GM12892 (cell line): ENCODE data around the gene VAV3.

Experiments
- DNase-seq: peaks from one replicate; pipeline ENCODE4 v3.0.0; 2011; ENCODE audit not compliant: insufficient read length
- FAIRE-seq: peaks from 2 replicates; lab custom pipeline; 2011; peaks lifted over from hg19 to GRCh38; lab: Jason Lieb, UNC
- POLR2A ChIP-seq: IDR thresholded peaks from 2 replicates; pipeline ENCODE4 v1.6.1; 2011; ENCODE audit warnings: low read depth, low read length, control low read depth
- POLR2AphosphoS5 ChIP-seq: IDR thresholded peaks from 2 replicates; pipeline ENCODE4 v1.6.1; 2011; ENCODE audit warnings: low read depth, low read length, control low read depth
- TAF1 ChIP-seq: IDR thresholded peaks from 2 replicates; pipeline ENCODE4 v1.6.1; 2011; ENCODE audit warnings: low read depth, mild to moderate bottlenecking, control low read depth, low read length, borderline replicate concordance

The VAV3 gene

DNA sequence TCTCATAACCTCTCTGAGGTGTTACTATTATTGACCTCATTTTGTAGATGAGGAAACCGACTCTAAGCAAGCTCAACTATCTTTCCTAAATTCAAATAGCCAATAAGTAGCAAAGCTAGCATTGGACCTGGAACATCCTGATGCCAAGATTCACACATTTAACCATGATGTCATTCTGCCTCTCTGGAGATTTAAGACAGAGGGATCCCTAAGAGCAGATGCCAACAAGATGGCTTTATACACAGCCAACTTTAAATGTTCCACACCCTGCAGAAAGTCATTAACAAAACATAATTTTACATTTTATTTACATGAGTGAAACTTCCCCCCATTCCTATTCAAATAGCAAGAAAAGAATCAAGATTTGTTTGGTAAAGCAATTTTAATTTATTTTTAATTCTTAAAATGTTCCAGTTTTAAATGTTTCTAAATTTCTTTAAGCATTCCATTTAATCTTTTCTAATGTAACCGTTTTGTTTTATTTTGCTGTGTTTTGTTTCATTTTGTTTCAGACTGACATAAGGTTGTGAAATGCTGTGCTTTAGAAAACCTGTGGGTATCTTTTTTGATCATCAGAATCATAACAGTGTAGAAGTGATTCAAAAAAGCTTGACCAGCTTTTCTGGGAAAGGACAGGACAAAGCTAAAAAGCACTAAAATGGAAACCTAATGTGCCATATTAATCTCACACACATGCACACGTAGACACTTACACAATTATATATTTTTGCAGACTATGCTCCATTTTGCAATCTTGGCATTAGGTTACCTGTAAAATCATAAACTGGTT, 7.6 kb upstream of the VAV3 start:
- TF ChIP-seq POLR2AphosphoS5 (no peak), TAF1 (no peak), POLR2A (no peak)
- DNase-seq, result no peak
- no peak for FAIRE-seq

DNA sequence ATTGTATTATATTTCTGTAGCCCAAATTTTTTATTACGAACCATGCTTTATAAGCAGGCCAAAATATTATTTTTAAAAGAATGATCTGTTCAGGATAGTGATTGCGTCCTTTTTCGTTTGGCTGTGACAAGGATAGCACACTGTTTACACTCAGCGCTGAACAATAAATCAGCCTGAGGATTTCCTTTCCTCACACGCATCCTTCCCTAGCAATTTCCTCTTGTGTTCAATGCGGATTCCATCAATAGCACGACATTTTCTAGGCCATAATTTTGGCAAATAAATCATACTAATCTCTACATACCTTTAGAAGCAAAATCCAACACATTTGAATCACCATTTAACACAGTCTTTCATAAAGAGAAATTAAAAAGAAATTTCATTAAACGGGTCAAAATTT, 1.6 kb upstream of the VAV3 start:
- no peak for FAIRE-seq

DNA sequence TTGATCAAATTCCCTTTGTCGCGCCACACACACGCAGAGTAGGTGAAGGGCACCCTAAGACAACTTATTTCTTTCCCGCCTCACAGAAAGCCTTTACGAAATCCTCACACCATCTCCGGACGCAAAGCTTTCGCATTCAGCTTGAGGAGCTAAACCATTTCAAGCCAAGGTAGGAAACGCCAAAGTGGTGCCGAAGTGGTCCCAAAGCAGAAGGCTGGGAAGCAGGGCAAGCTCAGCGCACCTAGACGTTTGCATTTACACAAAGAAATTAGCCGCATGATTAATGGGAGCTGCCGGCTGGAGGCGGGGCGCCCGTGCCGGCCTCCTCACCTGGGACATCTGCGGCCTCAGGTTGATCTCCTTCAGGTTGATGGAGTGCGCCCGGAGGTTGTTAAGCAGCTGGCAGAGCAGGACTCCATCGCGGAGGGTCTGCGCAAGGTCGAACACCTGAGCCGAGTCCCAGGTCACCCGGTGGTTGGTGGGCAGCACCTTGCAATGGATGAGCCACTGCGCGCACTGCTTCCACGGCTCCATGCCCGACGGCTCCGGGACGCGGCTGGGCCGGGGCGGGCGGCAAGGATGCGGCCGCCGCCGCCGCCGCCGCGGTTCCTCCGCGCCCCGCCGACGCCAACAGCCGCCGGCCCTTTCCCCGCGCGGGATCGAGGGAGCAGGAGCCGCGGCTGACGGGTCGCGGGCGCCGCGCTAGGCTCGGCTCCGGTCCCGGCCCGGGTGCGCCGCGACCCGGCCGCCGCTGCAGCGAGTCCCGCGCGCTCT, 457 bp downstream of the VAV3 start:
- TF ChIP-seq TAF1 (no peak), POLR2A (no peak), POLR2AphosphoS5 (no peak)
- FAIRE-seq (no peak), DNase-seq (peak; percentile 29)

More for the DNA sequence above, 1.6 kb upstream of the VAV3 start:
- no peak for TF ChIP-seq POLR2AphosphoS5
- no peak for TF ChIP-seq POLR2A
- no peak for TF ChIP-seq TAF1
- DNase-seq, result no peak

DNA sequence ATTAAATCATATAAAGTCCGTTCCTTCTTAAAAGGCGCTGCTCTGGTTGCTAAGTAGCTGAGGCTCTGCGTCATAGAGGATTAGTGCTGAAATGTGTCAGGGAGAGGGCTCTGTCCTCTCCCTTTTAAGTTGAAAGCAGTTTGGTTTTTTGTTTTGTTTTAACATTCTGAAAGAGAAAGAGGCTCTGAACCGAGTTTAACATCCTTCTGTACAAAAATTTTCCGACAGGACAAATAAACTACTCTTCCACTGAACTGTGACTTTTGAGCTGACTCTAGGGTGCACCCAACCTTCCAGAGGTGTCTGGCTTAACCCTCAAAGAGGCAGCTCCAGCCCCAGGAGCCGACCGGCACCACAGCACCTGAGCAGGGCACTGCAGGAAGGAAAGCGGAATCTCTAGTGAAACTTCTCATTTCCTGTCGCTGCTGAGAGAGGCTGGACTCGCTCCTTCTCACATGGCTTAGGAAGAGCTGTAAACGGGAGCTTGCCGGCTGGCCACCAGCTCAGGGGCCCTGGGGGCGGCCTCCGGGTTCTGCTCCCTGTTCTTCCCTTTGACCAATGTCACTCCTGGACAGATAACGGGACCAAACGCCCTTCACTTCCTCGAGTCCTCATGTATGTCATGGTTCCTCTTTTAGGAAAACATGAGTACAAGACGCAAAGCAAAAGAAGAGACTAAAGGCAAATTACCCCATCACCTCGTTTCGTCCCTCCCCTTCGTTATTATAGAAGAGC, 1.2 kb downstream of the VAV3 start:
- DNase-seq (peak; percentile 43), FAIRE-seq (peak; percentile 38)
- TF ChIP-seq POLR2AphosphoS5, result no peak
- TF ChIP-seq POLR2A, result no peak
- no peak for TF ChIP-seq TAF1

DNA sequence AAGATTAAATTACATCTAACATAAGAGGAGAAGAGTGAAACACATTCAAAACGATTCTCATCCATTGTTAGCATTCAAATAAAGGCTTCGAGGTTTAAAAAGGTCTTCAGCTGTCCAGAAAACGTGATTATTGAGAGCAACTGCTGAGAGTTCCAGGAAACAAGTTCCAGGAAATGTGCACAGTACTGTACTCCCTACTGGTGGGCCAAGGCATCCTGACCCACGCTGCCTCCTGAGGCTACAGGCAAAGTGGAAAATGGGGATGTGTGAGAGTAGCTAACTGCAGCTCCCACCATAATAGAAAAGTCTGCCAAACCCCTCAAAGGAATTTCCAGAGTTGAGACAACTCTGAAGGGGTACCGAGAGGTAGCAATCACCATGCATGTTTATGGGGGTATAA, 2.0 kb downstream of the VAV3 start:
- TF ChIP-seq POLR2AphosphoS5, result no peak
- TF ChIP-seq POLR2A, result no peak

DNA sequence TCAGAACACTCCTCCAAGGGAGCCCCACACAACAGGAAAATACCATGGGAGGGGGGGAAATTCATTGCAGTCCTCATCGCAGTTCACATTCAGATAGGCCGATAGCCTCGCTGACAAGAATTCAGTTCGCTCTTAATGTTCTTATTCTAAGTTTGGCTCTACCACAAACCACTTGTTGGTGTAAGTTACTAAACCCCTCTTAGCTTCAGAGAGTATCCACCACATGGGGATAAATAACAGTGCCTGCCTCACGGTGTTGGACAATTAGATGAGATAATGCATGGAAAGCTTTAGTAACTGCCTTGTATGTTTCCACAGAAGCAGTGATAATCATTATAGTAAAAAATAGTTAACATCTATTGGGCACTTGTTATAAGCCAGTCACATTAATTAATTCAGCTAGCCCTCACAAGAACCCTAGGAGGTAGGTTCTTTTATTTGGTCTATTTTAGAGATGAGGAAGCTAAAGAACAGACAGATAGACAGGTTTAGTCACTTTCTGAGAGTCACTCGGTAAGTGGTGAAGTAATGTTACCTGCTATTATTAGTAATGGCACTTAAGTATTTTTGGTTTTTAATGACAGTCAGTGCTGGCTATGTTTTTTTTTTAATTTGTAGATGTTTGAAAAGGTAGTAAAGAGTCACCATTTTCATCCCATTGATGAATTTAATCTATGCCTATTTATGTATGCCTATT, 10.1 kb downstream of the VAV3 start:
- DNase-seq, result no peak
- no peak for FAIRE-seq
- no peak for TF ChIP-seq POLR2AphosphoS5
- TF ChIP-seq POLR2A, result no peak

More for the DNA sequence above, 2.0 kb downstream of the VAV3 start:
- no peak for FAIRE-seq
- no peak for DNase-seq

DNA sequence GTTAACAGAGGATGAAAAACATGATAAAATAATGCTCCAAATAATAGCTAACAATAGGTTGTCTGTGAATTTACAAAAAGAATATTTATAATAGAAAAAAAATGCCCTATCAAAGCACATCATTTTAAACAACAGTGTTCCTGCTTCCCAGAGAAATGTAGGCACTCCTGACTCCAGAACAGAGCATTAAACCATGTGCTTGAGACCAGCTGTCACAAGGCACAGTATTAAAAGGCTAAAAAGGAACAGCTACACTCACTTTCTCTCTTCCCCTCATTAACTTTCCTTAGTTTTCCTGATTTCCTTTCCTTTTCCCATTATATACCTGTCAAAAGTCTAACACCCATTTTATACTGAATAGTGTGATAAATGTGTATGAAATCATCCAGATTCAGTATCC, 10.9 kb downstream of the VAV3 start:
- no peak for TF ChIP-seq POLR2A
- no peak for TF ChIP-seq POLR2AphosphoS5
- TF ChIP-seq TAF1, result no peak
- no peak for DNase-seq
- FAIRE-seq, result no peak

DNA sequence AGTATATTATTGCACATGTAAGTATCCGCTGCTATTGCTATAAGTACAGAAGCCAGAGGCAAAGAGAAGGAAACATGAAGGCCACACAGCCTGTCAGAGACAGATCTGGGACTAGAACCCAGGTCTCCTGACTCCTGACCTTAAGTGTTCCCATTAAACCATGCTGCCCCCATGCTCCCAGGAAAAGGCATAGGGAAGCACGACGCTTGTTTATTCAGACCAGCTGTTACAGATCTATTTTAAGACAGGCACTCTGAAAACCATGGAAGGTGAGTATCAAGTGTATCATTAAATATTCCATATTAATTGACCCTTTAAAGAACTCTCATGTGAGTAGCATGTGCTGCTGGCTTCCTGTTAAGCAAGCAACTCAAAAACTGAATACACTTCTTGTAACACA, 11.4 kb downstream of the VAV3 start:
- FAIRE-seq, result no peak
- no peak for DNase-seq
- TF ChIP-seq TAF1 (no peak), POLR2A (no peak), POLR2AphosphoS5 (no peak)

DNA sequence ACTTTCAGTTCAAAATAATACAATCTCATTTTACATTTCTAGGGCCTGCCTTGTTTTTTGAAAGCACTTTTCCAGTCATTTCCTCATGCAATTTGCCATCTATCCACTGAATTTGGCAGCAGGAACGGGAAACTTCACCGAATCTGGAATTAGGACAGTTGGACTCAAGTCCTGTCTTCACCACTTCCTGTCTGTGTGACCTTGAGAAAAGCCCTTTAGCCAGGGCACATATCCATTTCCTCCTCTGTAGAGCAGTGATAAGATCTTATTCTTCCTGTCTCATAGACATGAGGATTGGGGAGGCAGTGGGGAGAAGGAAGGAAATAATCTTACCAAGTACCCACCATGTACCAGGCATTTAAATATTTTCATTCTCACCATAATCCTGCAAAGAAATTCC, 12.0 kb downstream of the VAV3 start:
- no peak for TF ChIP-seq TAF1
- TF ChIP-seq POLR2AphosphoS5, result no peak
- no peak for TF ChIP-seq POLR2A
- FAIRE-seq (no peak), DNase-seq (no peak)

DNA sequence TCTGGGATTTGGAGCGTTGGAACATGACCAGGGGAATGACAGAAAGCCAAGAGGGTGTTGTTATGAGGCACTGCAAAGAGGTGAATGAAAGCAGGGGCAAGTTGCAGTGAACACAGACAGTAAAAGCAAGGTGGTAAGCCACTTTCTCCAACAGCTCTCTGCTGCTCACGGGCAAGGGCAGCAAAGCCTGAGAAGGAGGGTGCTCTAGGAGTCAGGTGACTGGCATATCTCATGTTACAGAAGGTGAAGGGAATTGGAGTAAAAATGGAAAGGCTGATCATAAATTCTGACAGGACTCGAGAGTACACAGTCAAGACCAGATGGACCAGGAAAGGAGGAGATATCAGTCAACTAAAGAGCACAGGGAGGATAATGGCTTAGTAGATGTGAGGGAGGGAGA, 14.5 kb downstream of the VAV3 start:
- FAIRE-seq (no peak), DNase-seq (no peak)
- TF ChIP-seq POLR2A, result no peak
- no peak for TF ChIP-seq POLR2AphosphoS5
- no peak for TF ChIP-seq TAF1
